ENCODE measurements around the gene CISH. TPM values are rescaled to one million over a fixed set of nuclear protein-coding genes. Genes with fewer than 3 reads are reported as not detected.

Gene CISH
- total and polyA plus RNA-seq, 4 donors: 1.1 to 3.2 (median 2.4) TPM

DNA sequence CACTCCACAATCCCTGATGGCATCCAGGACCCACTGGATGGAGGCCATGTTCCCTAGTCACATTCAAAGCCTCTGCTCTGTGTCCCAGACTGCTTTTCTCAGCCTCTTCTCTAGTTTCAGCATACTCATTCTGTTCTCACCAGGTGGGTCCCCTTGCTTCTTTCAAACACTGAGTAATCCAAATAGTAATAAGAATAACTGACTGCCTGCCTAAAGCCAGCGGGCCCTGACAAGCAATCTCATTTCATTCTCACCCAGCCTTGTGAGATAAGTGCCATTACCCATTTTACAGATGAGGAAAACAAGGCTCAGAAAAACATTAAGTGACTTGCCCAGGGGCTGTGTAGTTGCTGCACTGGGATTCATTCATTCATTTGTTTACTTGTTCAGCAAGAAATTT is 30.8 kb upstream of the CISH start:
- WGBS (ENCODE audit: insufficient coverage): no CpG with 5 or more reads among the region's 1 CpG
- Histone ChIP-seq H3K4me3 (ENCODE audit: low read depth, low read length) (no peak overlapping the region), H3K9me3 (ENCODE audit: control insufficient read depth, insufficient read depth, low read length) (no peaks in the 10 kb centered on the region), H3K27ac (ENCODE audit: low read depth, low read length) (no peak overlapping the region), H3K27me3 (ENCODE audit: control insufficient read depth, insufficient read depth, low read length) (no peaks in the 10 kb centered on the region), H3K36me3 (ENCODE audit: control insufficient read depth, insufficient read depth, low read length) (peaks cover 22% of the 10 kb centered on the region), H3K4me1 (ENCODE audit: control insufficient read depth, insufficient read depth, low read length) (peaks cover 2% of the 10 kb centered on the region)
- DNase-seq (ENCODE audit: low read depth in 4 of 6, low spot score in 6 of 6): no peak

DNA sequence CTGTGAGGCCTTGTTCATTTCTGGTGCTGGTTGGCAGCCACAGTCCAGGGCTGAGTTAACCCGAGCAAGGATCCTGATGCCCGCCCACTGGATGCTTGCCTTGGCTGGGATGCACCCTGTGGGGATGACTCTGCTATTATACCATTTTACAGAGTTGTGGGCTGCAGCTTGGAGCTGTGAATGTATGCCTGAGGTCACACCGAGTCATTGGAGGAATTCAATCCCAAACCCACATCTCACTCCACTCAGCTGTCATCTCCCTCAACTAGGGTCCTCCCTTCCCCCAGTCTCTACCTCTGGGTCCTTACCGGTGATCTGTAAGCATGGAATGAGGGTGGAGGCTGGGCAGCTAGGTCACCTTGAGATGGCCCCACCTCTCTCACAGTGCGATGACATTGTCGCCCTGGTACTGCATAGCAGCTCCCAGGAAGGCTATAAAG is 27.5 kb upstream of the CISH start:
- WGBS (ENCODE audit: insufficient coverage): 87% methylated on average over 2 of the region's 6 CpGs
- H3K27me3 ChIP-seq (ENCODE audit: control insufficient read depth, insufficient read depth, low read length): no peaks in the 10 kb centered on the region
- no peak for DNase-seq (ENCODE audit: low read depth in 4 of 6, low spot score in 6 of 6)
- H3K4me3 ChIP-seq (ENCODE audit: low read depth, low read length): no peak overlapping the region
- H3K9me3 ChIP-seq (ENCODE audit: control insufficient read depth, insufficient read depth, low read length): no peaks in the 10 kb centered on the region
- peaks cover 7% of the 10 kb centered on the region for H3K36me3 ChIP-seq (ENCODE audit: control insufficient read depth, insufficient read depth, low read length)
- H3K4me1 ChIP-seq (ENCODE audit: control insufficient read depth, insufficient read depth, low read length): peaks cover 6% of the 10 kb centered on the region
- no peak overlapping the region for H3K27ac ChIP-seq (ENCODE audit: low read depth, low read length)

GRCh38 chr3:50637945-50638344 is 26.4 kb upstream of the CISH start:
- Histone ChIP-seq H3K36me3 (ENCODE audit: control insufficient read depth, insufficient read depth, low read length) (peaks cover 2% of the 10 kb centered on the region), H3K9me3 (ENCODE audit: control insufficient read depth, insufficient read depth, low read length) (no peaks in the 10 kb centered on the region), H3K27me3 (ENCODE audit: control insufficient read depth, insufficient read depth, low read length) (no peaks in the 10 kb centered on the region), H3K4me3 (ENCODE audit: low read depth, low read length) (no peak overlapping the region), H3K4me1 (ENCODE audit: control insufficient read depth, insufficient read depth, low read length) (peaks cover 6% of the 10 kb centered on the region), H3K27ac (ENCODE audit: low read depth, low read length) (no peak overlapping the region)
- 71% methylated on average over 3 of the region's 3 CpGs for WGBS (ENCODE audit: insufficient coverage)
- DNase-seq (ENCODE audit: low read depth in 4 of 6, low spot score in 6 of 6): no peak

DNA sequence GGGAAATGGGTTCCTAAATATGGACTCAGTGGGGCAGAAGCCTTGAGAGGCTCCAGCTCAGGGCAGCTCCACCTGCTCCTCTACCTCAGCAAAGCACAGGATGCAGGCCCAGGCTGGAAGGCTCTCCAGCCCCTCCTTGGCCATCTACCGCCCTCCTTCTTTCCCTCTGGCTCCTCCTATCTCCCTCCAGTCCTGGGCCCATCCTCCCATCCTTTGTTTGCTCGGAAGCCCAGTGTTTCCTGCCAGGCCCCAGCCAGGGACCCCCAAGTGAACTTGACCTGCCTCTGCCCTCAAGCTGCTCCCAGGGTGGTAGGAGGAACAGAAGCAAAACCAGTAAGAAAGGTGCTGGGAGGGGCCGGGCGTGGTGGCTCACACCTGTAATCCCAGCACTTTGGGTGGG is 25.4 kb upstream of the CISH start:
- Histone ChIP-seq H3K27ac (ENCODE audit: low read depth, low read length) (no peak overlapping the region), H3K27me3 (ENCODE audit: control insufficient read depth, insufficient read depth, low read length) (no peaks in the 10 kb centered on the region), H3K36me3 (ENCODE audit: control insufficient read depth, insufficient read depth, low read length) (peaks cover 2% of the 10 kb centered on the region), H3K9me3 (ENCODE audit: control insufficient read depth, insufficient read depth, low read length) (no peaks in the 10 kb centered on the region), H3K4me1 (ENCODE audit: control insufficient read depth, insufficient read depth, low read length) (peaks cover 6% of the 10 kb centered on the region), H3K4me3 (ENCODE audit: low read depth, low read length) (no peak overlapping the region)
- no peak for DNase-seq (ENCODE audit: low read depth in 4 of 6, low spot score in 6 of 6)
- 81% methylated on average over 4 of the region's 4 CpGs for WGBS (ENCODE audit: insufficient coverage)

- Histone ChIP-seq H3K4me3 (ENCODE audit: low read depth, low read length) (no peak overlapping the region), H3K27me3 (ENCODE audit: control insufficient read depth, insufficient read depth, low read length) (no peaks in the 10 kb centered on the region), H3K36me3 (ENCODE audit: control insufficient read depth, insufficient read depth, low read length) (peaks cover 2% of the 10 kb centered on the region), H3K9me3 (ENCODE audit: control insufficient read depth, insufficient read depth, low read length) (no peaks in the 10 kb centered on the region), H3K27ac (ENCODE audit: low read depth, low read length) (no peak overlapping the region), H3K4me1 (ENCODE audit: control insufficient read depth, insufficient read depth, low read length) (peaks cover 14% of the 10 kb centered on the region)
- no peak for DNase-seq (ENCODE audit: low read depth in 4 of 6, low spot score in 6 of 6)
Observed at GRCh38 chr3:50635066-50635465, 23.5 kb upstream of the CISH start.

GRCh38 chr3:50633230-50633790 is 21.7 kb upstream of the CISH start:
- DNase-seq (ENCODE audit: low read depth in 4 of 6, low spot score in 6 of 6): no peak
- H3K9me3 ChIP-seq (ENCODE audit: control insufficient read depth, insufficient read depth, low read length): no peaks in the 10 kb centered on the region
- H3K27me3 ChIP-seq (ENCODE audit: control insufficient read depth, insufficient read depth, low read length): no peaks in the 10 kb centered on the region
- H3K4me3 ChIP-seq (ENCODE audit: low read depth, low read length): no peak overlapping the region
- H3K36me3 ChIP-seq (ENCODE audit: control insufficient read depth, insufficient read depth, low read length): peaks cover 2% of the 10 kb centered on the region
- WGBS (ENCODE audit: insufficient coverage): 95% methylated on average over 4 of the region's 5 CpGs
- no peak overlapping the region for H3K27ac ChIP-seq (ENCODE audit: low read depth, low read length)
- H3K4me1 ChIP-seq (ENCODE audit: control insufficient read depth, insufficient read depth, low read length): peaks cover 17% of the 10 kb centered on the region

DNA sequence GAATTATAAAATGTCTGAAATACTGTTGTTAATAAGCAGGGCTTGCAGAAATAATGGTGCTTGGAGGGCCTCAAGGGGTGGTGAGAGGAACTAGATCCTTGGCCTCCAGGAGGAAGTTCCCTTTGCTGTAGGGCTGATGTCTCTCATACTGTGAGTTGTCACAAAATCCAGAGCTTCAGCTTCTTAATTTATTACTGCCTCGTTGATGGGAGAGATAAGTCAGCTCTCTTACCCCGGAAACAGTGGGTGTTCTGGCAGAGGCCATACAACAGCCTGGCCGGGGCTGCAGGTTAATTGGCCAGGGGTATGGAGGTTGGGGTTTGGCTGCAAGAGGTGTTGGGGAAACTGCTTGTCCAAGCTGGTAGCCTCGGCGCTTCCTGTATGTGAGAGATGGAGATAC is 20.9 kb upstream of the CISH start:
- 69% methylated on average over 4 of the region's 5 CpGs for WGBS (ENCODE audit: insufficient coverage)
- H3K27me3 ChIP-seq (ENCODE audit: control insufficient read depth, insufficient read depth, low read length): no peaks in the 10 kb centered on the region
- H3K36me3 ChIP-seq (ENCODE audit: control insufficient read depth, insufficient read depth, low read length): no peaks in the 10 kb centered on the region
- no peak for DNase-seq (ENCODE audit: low read depth in 4 of 6, low spot score in 6 of 6)
- H3K27ac ChIP-seq (ENCODE audit: low read depth, low read length): no peak overlapping the region
- no peak overlapping the region for H3K4me3 ChIP-seq (ENCODE audit: low read depth, low read length)
- H3K4me1 ChIP-seq (ENCODE audit: control insufficient read depth, insufficient read depth, low read length): peaks cover 17% of the 10 kb centered on the region
- no peaks in the 10 kb centered on the region for H3K9me3 ChIP-seq (ENCODE audit: control insufficient read depth, insufficient read depth, low read length)

DNA sequence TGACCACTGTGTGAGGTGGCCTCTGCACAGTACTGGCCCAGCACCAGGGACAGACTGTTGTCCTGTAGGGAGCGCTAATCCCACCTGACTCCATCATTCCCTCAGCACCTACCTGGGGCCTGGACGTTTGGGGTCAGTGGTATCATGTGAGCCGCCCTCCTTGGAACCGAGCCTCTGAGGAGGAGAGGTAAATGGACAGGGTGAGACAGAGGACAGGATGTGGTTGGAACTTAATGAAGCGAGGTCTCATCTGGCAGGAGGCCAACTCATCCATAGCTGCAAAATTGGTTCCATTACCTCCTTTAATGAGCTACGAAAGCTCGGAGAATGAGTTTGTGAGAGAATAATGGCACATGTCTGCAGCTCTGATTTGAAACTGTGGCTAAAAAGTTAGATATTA is 19.3 kb upstream of the CISH start:
- 14% methylated on average over 1 of the region's 7 CpGs for WGBS (ENCODE audit: insufficient coverage)
- Histone ChIP-seq H3K4me1 (ENCODE audit: control insufficient read depth, insufficient read depth, low read length) (peaks cover 15% of the 10 kb centered on the region), H3K36me3 (ENCODE audit: control insufficient read depth, insufficient read depth, low read length) (no peaks in the 10 kb centered on the region), H3K27me3 (ENCODE audit: control insufficient read depth, insufficient read depth, low read length) (no peaks in the 10 kb centered on the region), H3K4me3 (ENCODE audit: low read depth, low read length) (no peak overlapping the region), H3K27ac (ENCODE audit: low read depth, low read length) (no peak overlapping the region), H3K9me3 (ENCODE audit: control insufficient read depth, insufficient read depth, low read length) (no peaks in the 10 kb centered on the region)
- DNase-seq (ENCODE audit: low read depth in 4 of 6, low spot score in 6 of 6): peak in 2 of 6 donors; percentile 39 to 92

DNA sequence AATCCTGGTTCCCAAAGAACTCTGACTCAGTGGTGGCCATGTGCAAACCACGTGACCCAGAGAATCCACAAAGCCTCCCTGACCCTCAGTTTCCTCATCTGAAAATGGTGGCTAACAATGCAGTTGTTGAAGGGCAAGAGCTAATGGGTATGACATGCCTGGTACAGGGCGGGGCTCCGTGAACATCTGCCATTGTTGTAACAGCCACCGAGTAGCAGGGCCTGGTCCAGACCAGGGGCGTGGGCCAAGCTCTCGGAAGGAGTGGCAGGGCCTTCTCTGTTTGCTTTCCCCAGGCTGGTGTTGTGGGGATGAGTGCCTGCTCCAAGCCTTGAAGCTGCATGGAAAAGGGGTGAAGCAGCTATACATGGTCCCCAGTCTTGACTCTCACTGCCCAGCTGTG is 18.8 kb upstream of the CISH start:
- WGBS (ENCODE audit: insufficient coverage): 93% methylated on average over 3 of the region's 6 CpGs
- H3K36me3 ChIP-seq (ENCODE audit: control insufficient read depth, insufficient read depth, low read length): no peaks in the 10 kb centered on the region
- peaks cover 20% of the 10 kb centered on the region for H3K4me1 ChIP-seq (ENCODE audit: control insufficient read depth, insufficient read depth, low read length)
- H3K4me3 ChIP-seq (ENCODE audit: low read depth, low read length): no peak overlapping the region
- no peak overlapping the region for H3K27ac ChIP-seq (ENCODE audit: low read depth, low read length)
- no peaks in the 10 kb centered on the region for H3K27me3 ChIP-seq (ENCODE audit: control insufficient read depth, insufficient read depth, low read length)
- H3K9me3 ChIP-seq (ENCODE audit: control insufficient read depth, insufficient read depth, low read length): no peaks in the 10 kb centered on the region
- no peak for DNase-seq (ENCODE audit: low read depth in 4 of 6, low spot score in 6 of 6)

- WGBS (ENCODE audit: insufficient coverage): 100% methylated on average over 1 of the region's 3 CpGs
- Histone ChIP-seq H3K27ac (ENCODE audit: low read depth, low read length) (no peak overlapping the region), H3K4me1 (ENCODE audit: control insufficient read depth, insufficient read depth, low read length) (peaks cover 20% of the 10 kb centered on the region), H3K27me3 (ENCODE audit: control insufficient read depth, insufficient read depth, low read length) (no peaks in the 10 kb centered on the region), H3K9me3 (ENCODE audit: control insufficient read depth, insufficient read depth, low read length) (no peaks in the 10 kb centered on the region), H3K36me3 (ENCODE audit: control insufficient read depth, insufficient read depth, low read length) (no peaks in the 10 kb centered on the region), H3K4me3 (ENCODE audit: low read depth, low read length) (no peak overlapping the region)
- DNase-seq (ENCODE audit: low read depth in 4 of 6, low spot score in 6 of 6): no peak
Observed at GRCh38 chr3:50628601-50629000, 17.0 kb upstream of the CISH start.
